GM12878 (cell line): Measurements from ENCODE around the gene MCTP2. TPM values are rescaled to one million over a fixed set of nuclear protein-coding genes. Genes with fewer than 3 reads are reported as not detected.

Experiments
- ATAC-seq: fragments of 200-7000 bp; cut with Tn5 transposase; 3 replicates; pipeline ENCODE4 v1.9.1; 2020; ENCODE audit warnings: mild to moderate bottlenecking, moderate library complexity
- BruUV-seq: library from RNA; stranded (reverse); fragments of 400-500 nt; replicated peaks from 2 replicates; lab custom pipeline; 2021; lab: Mats Ljungman, UMichigan
- CTCF ChIA-PET: fragments of 300-600 bp; sonication (Branson Sonifier 250); formaldehyde crosslinking; extraction: SDS; loops from one replicate; lab custom pipeline; 2021; ENCODE audit warnings: inconsistent platforms; lab: Yijun Ruan, JAX
- POLR2A ChIA-PET: fragments of 350-600 bp; formaldehyde crosslinking; extraction: SDS; loops from one replicate; lab custom pipeline; 2021; ENCODE audit warnings: inconsistent platforms; lab: Charles Lee
- RAD21 ChIA-PET: fragments of 300-600 bp; sonication (Branson Sonifier 250); formaldehyde crosslinking; loops from one replicate; lab custom pipeline; 2023; ENCODE audit warnings: antibody characterized with exemption; ENCODE audit not compliant: unreplicated experiment; lab: Charles Lee
- SMC1A ChIA-PET: fragments of 300-600 bp; sonication (Branson Sonifier 250); formaldehyde crosslinking; loops from one replicate; lab custom pipeline; 2023; ENCODE audit not compliant: unreplicated experiment, uncharacterized antibody; lab: Charles Lee
- DNase-seq: peaks from one replicate; pipeline ENCODE4 v3.0.0-alpha.2; 2011; ENCODE audit warnings: low read depth, low spot score
- FAIRE-seq: peaks from 3 replicates; lab custom pipeline; 2011; peaks lifted over from hg19 to GRCh38; lab: Jason Lieb, UNC
- H2AFZ ChIP-seq: 2 replicates; pipeline ENCODE4 v1.6.0; 2011; ENCODE audit warnings: low read depth, low read length, control low read depth; ENCODE audit not compliant: control insufficient read depth
- H3K27ac ChIP-seq: 2 replicates; pipeline ENCODE4 v1.5.1; 2011; ENCODE audit warnings: control low read depth; ENCODE audit not compliant: control insufficient read depth, insufficient read depth
- H3K27me3 ChIP-seq, 2 experiments: replicated peaks in 1 of 2; 2 replicates each; pipeline versions ENCODE4 v1.6.0 to v1.6.1; 2011; ENCODE audit warnings: low read length in 1 of 2; ENCODE audit not compliant: control insufficient read depth in 2 of 2, insufficient read depth in 2 of 2
- H3K36me3 ChIP-seq, 2 experiments: 2 replicates each; pipeline ENCODE4 v1.5.1; 2011; ENCODE audit warnings: low read length in 1 of 2; ENCODE audit not compliant: control insufficient read depth in 2 of 2, insufficient read depth in 2 of 2
- H3K4me1 ChIP-seq: 2 replicates; pipeline ENCODE4 v1.6.1; 2011; ENCODE audit warnings: mild to moderate bottlenecking, low read length, moderate library complexity, mixed read lengths; ENCODE audit not compliant: control insufficient read depth, insufficient read depth
- H3K4me2 ChIP-seq: 2 replicates; pipeline ENCODE4 v1.6.0; 2011; ENCODE audit warnings: control low read depth; ENCODE audit not compliant: control insufficient read depth, insufficient read depth
- H3K4me3 ChIP-seq: fragments of 200-600 bp; sonication (generic); 2 replicates; pipeline ENCODE4 v1.5.1; 2016
- H3K79me2 ChIP-seq: 2 replicates; pipeline ENCODE4 v1.6.0; 2011; ENCODE audit warnings: low read length; ENCODE audit not compliant: control insufficient read depth, insufficient read depth
- H3K9ac ChIP-seq: 2 replicates; pipeline ENCODE4 v1.8.0; 2011; ENCODE audit warnings: low read length, control low read depth, mixed read lengths; ENCODE audit not compliant: control insufficient read depth, insufficient read depth
- H3K9me3 ChIP-seq: replicated peaks from 3 replicates; pipeline ENCODE4 v1.5.1; 2011; ENCODE audit warnings: mild to moderate bottlenecking, low read length; ENCODE audit not compliant: control insufficient read depth, insufficient read depth
- H4K20me1 ChIP-seq: 2 replicates; pipeline ENCODE4 v1.6.0; 2011; ENCODE audit not compliant: control insufficient read depth, insufficient read depth
- CBFB ChIP-seq: IDR thresholded peaks from 2 replicates; pipeline ENCODE4 v1.6.1; 2016; ENCODE audit warnings: antibody characterized with exemption, low read depth
- CBX3 ChIP-seq: fragments of 200-600 bp; sonication (generic); IDR thresholded peaks from 2 replicates; pipeline ENCODE4 v1.6.1; 2016; ENCODE audit warnings: low read depth, borderline replicate concordance
- CHD1 ChIP-seq: IDR thresholded peaks from 2 replicates; pipeline ENCODE4 v1.6.1; 2012; ENCODE audit warnings: low read depth, low read length, improper control_type of control experiment
- HDAC2 ChIP-seq: fragments of 200-600 bp; sonication (generic); IDR thresholded peaks from 2 replicates; pipeline ENCODE4 v1.6.1; 2017
- IRF4 ChIP-seq: IDR thresholded peaks from 2 replicates; pipeline ENCODE4 v1.6.1; 2011; ENCODE audit warnings: low read depth, low read length
- MEF2A ChIP-seq: IDR thresholded peaks from 2 replicates; pipeline ENCODE4 v1.6.1; 2011; ENCODE audit warnings: low read depth, mild to moderate bottlenecking, low read length, moderate library complexity; ENCODE audit not compliant: insufficient read depth
- PAX8 ChIP-seq: fragments of 450-650 bp; IDR thresholded peaks from 2 replicates; pipeline ENCODE4 v1.6.1; 2017; ENCODE audit warnings: mild to moderate bottlenecking, moderate library complexity
- POLR2AphosphoS2 ChIP-seq: IDR thresholded peaks from 2 replicates; pipeline ENCODE4 v1.6.1; 2011; ENCODE audit warnings: low read depth, mild to moderate bottlenecking, low read length, improper control_type of control experiment, moderate library complexity
- RCOR1 ChIP-seq: conservative IDR thresholded peaks from 2 replicates; pipeline ENCODE4 v1.6.1; 2012; ENCODE audit warnings: low read depth, low read length, improper control_type of control experiment
- RUNX3 ChIP-seq: IDR thresholded peaks from 2 replicates; pipeline ENCODE4 v1.6.1; 2012; ENCODE audit warnings: low read length, inconsistent platforms
- SMAD5 ChIP-seq: IDR thresholded peaks from 2 replicates; pipeline ENCODE4 v1.6.1; 2016; ENCODE audit warnings: antibody characterized with exemption, low read depth
- TARDBP ChIP-seq: IDR thresholded peaks from 2 replicates; pipeline ENCODE4 v1.6.1; 2016; ENCODE audit warnings: borderline replicate concordance
- TCF7 ChIP-seq: IDR thresholded peaks from 2 replicates; pipeline ENCODE4 v1.6.1; 2014; ENCODE audit warnings: antibody characterized with exemption, borderline replicate concordance
- WRNIP1 ChIP-seq: IDR thresholded peaks from 2 replicates; pipeline ENCODE4 v1.6.1; 2011; ENCODE audit warnings: low read depth, low read length, improper control_type of control experiment, borderline replicate concordance
- WGBS: methylation state at CpG from one replicate; pipeline ENCODE4 v1.1.6; 2016; ENCODE audit warnings: low lambda C conversion rate; ENCODE audit not compliant: insufficient replicate concordance, insufficient coverage; ENCODE audit errors: missing lambda C conversion rate; 5-methylcytosine and 5-hydroxymethylcytosine counted together
- in situ Hi-C: fragments of 300-500 bp; cut with MboI; formaldehyde crosslinking; loops from 9 replicates; pipeline ENCODE4 v1.14.3; 2018; ENCODE audit warnings: mixed read lengths
- intact Hi-C: fragments of 100-400 bp; cut with micrococcal nuclease; formaldehyde crosslinking; loops from one replicate; pipeline ENCODE4 v1.14.2; 2022; ENCODE audit not compliant: unreplicated experiment
- polyA plus RNA-seq, 11 experiments: library from polyadenylated mRNA; depleted of rRNA in 4 of 11; unstranded in 6 of 11; stranded (reverse) in 5 of 11; fragments of >200 nt; fragmentation: Nextera tagmentation in 4 of 11; fragmentation: Illumina TruSeq in 1 of 11; extraction: Ambion mirVana in 4 of 11; extraction: Trizol in 1 of 11; gene quantifications; 1 replicate in 1 of 11; 2 replicates in 10 of 11; pipeline versions ENCODE4 v1.2.1 to v1.2.3, GENCODE V29; 2011 to 2016; ENCODE audit warnings: inconsistent platforms in 2 of 11, missing spikeins in 2 of 11, low read depth in 1 of 11
- total RNA-seq, 4 experiments: library from RNA; depleted of rRNA in 3 of 4; stranded (reverse); fragments of >200 nt in 3 of 4; fragmentation: Illumina TruSeq in 1 of 4; extraction: Trizol in 1 of 4; gene quantifications; 2 replicates each; pipeline versions ENCODE4 v1.2.1 to v1.2.3, GENCODE V29; 2013 to 2021

The MCTP2 gene
- total and polyA plus RNA-seq, 10 of the 15 experiments (the other 5 are each of a cell fraction or from before 2014, with no cell fraction given), result 0.24 to 48.5 (median 0.88) TPM

GRCh38 chr15:94416820-94417219 lies 185.5 kb downstream of the MCTP2 start:
- WGBS, result 20% methylated on average over 3 of the region's 3 CpGs
- Histone ChIP-seq H3K4me2 (no peak overlapping the region), H4K20me1 (no peaks in the 10 kb centered on the region), H3K9me3 (no peaks in the 10 kb centered on the region), H3K4me3 (no peak overlapping the region), H2AFZ (no peak overlapping the region), H3K4me1 (no peaks in the 10 kb centered on the region), H3K27ac (no peak overlapping the region), H3K27me3 (no peaks in the 10 kb centered on the region)
- ChIA-PET SMC1A (interaction anchor here (0.9 kb wide), 1 partner anchor 10 kb away, joined by 3 read pairs; no protein-coding TSS in a partner anchor), POLR2A (no interaction called here), RAD21 (no interaction called here)
- FAIRE-seq, result no peak
- in situ Hi-C loops, result no loop called here
- DNase-seq, result no peak
- no peak for TF ChIP-seq TARDBP
- no peak for TF ChIP-seq IRF4
- no peak for TF ChIP-seq PAX8
- no peak for TF ChIP-seq HDAC2
- no peak for TF ChIP-seq CHD1
- TF ChIP-seq RUNX3, result no peak
- TF ChIP-seq MEF2A, result no peak
- TF ChIP-seq TCF7, result no peak
- TF ChIP-seq CBFB, result no peak
- TF ChIP-seq RCOR1, result no peak
- TF ChIP-seq POLR2AphosphoS2, result no peak
- TF ChIP-seq CBX3, result no peak
- TF ChIP-seq WRNIP1, result no peak
- TF ChIP-seq SMAD5, result no peak
- TF ChIP-seq, all 136 proteins: peak for 0
- Histone ChIP-seq H3K9ac (no peak overlapping the region), H3K79me2 (no peaks in the 10 kb centered on the region), H3K36me3 (no peaks in the 10 kb centered on the region)
- ATAC-seq, result no peak
- no TSS peak for BruUV-seq
- CTCF ChIA-PET, result no interaction called here
- intact Hi-C loops, result no loop called here
